Heart left ventricle (tissue), 13 donors: ENCODE measurements around the gene SUSD5.

Experiments
- POLR2A ChIP-seq, 2 donors: fragments of 450-650 bp; IDR thresholded peaks; one replicate each; pipeline ENCODE4 v1.6.1; 2017; ENCODE audit warnings: antibody characterized with exemption in 2 of 2, mild to moderate bottlenecking in 2 of 2, moderate library complexity in 2 of 2
- TF ChIP-seq, protein P1 (sequence below), 12 donors: fragments of 200-600 bp; sonication (generic) in 4 of 12; IDR thresholded peaks; one replicate each; pipeline versions ENCODE4 v1.5.0 to v1.8.0; 2018 to 2022; ENCODE audit warnings: antibody characterized with exemption in 12 of 12, mild to moderate bottlenecking in 5 of 12
- donor health status: ischemic (EF 13 %, LVEDD 7.1; RV severe dilation, severe dysfunction).
- donor health status: DM: no; HTN: yes; CAD: no.
- donor health status: DM: no; HTN: no; CAD: no.
- donor health status: ischemic (EF 25% LVEDD 6.9; RV normal size, moderate dysfunction).
- donor health status: ischemic (EF 25% LVEDD 5.7; RV mildly dilated, moderate dysfunction).
- donor health status: ischemic (EF 35%, LVEDD 5.7; RV mildly dilated, moderate dysfunction).
- donor health status: nonischemic (EF 11% LVEDD 7.7; RV severe dilation, severe dysfunction).
- donor health status: DM: yes; HTN: yes; CAD: no.
- donor health status: PGD.
- donor health status: ischemic (EF 29% LVEDD 5.4; RV normal size, mild dysfunction).
- donor health status: nonischemic (EF 23%, LVEDD 6.1; RV moderate dilation, normal function).

DNA sequence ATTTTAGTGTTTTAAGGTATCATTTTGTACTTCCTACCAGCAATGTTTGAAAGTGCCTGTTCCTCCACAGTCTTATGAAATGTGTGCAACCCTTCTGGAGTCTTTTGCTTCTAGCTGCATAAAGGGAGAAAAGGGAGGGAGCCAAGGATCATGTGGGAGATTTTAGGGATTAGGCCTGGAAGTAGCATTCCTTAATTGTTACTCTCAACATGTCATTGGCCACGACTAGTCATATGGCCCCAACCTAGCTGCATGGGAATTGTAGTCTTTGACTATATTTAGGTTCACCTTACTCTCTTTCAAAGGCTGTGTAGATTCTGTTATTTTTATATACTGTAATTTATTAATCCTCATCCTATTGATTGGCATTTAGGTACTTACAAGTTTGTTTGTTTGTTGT lies 89.9 kb downstream of the SUSD5 start:
- TF ChIP-seq POLR2A (IDR thresholded peaks at IDR 0.05): no peak
- TF ChIP-seq, protein P1, sequence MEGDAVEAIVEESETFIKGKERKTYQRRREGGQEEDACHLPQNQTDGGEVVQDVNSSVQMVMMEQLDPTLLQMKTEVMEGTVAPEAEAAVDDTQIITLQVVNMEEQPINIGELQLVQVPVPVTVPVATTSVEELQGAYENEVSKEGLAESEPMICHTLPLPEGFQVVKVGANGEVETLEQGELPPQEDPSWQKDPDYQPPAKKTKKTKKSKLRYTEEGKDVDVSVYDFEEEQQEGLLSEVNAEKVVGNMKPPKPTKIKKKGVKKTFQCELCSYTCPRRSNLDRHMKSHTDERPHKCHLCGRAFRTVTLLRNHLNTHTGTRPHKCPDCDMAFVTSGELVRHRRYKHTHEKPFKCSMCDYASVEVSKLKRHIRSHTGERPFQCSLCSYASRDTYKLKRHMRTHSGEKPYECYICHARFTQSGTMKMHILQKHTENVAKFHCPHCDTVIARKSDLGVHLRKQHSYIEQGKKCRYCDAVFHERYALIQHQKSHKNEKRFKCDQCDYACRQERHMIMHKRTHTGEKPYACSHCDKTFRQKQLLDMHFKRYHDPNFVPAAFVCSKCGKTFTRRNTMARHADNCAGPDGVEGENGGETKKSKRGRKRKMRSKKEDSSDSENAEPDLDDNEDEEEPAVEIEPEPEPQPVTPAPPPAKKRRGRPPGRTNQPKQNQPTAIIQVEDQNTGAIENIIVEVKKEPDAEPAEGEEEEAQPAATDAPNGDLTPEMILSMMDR (IDR thresholded peaks at IDR 0.05): no peak
